PC-3 (cell line): Measurements from ENCODE around the gene DDX47. TPM values are rescaled to one million over a fixed set of nuclear protein-coding genes. Genes with fewer than 3 reads are reported as not detected.
"Not testable (repeated sequence)": the region's sequence is repeated elsewhere in the genome, so short reads cannot be mapped to it uniquely, and the experiment has no call there.

Experiments used
- ATAC-seq: fragments of 200-7000 bp; cut with Tn5 transposase; 2 replicates; pipeline ENCODE4 v1.9.1; 2020; ENCODE audit warnings: mild to moderate bottlenecking, moderate library complexity
- BruUV-seq: library from RNA; stranded (reverse); fragments of 400-500 nt; replicated peaks from 2 replicates; lab custom pipeline; 2021; lab: Mats Ljungman, UMichigan
- CTCF ChIA-PET: fragments of 300-600 bp; sonication (Branson Sonifier 250); formaldehyde crosslinking; loops from one replicate; lab custom pipeline; 2022; ENCODE audit warnings: antibody characterized with exemption; lab: Charles Lee
- POLR2A ChIA-PET: fragments of 300-600 bp; sonication (Branson Sonifier 250); formaldehyde crosslinking; loops from one replicate; lab custom pipeline; 2022; ENCODE audit warnings: antibody characterized with exemption; ENCODE audit not compliant: unreplicated experiment; lab: Charles Lee
- DNase-seq: peaks from one replicate; pipeline ENCODE4 v3.0.0-alpha.2; 2015
- H2AFZ ChIP-seq: fragments of 300-600 bp; sonication (generic); 2 replicates; pipeline ENCODE4 v1.6.0; 2016; ENCODE audit warnings: antibody characterized with exemption, low read length
- H3F3A ChIP-seq: fragments of 300-600 bp; sonication (generic); one replicate; pipeline ENCODE4 v1.6.0; 2017; ENCODE audit warnings: antibody characterized with exemption, low read length, control low read depth, mild to moderate bottlenecking; ENCODE audit not compliant: unreplicated experiment
- H3K27ac ChIP-seq: fragments of 300-600 bp; sonication (generic); 2 replicates; pipeline ENCODE4 v1.5.1; 2016; ENCODE audit warnings: mild to moderate bottlenecking, low read length
- H3K27me3 ChIP-seq: fragments of 300-600 bp; sonication (generic); 2 replicates; pipeline ENCODE4 v1.6.1; 2016; ENCODE audit warnings: low read length, mixed read lengths
- H3K36me3 ChIP-seq: fragments of 300-600 bp; sonication (generic); 2 replicates; pipeline ENCODE4 v1.6.1; 2016; ENCODE audit warnings: low read depth, mixed run types, low read length, mixed read lengths
- H3K4me1 ChIP-seq: fragments of 300-600 bp; sonication (generic); 2 replicates; pipeline ENCODE4 v1.5.1; 2016; ENCODE audit warnings: low read length; ENCODE audit not compliant: insufficient read depth
- H3K4me2 ChIP-seq: fragments of 300-600 bp; sonication (generic); 2 replicates; pipeline ENCODE4 v1.6.0; 2016; ENCODE audit warnings: low read length
- H3K4me3 ChIP-seq: fragments of 300-600 bp; sonication (generic); 2 replicates; pipeline ENCODE4 v1.5.1; 2016; ENCODE audit warnings: mild to moderate bottlenecking, low read length, mixed read lengths
- H3K79me2 ChIP-seq: fragments of 300-600 bp; sonication (generic); 2 replicates; pipeline ENCODE4 v1.6.1; 2017; ENCODE audit warnings: low read length, mixed read lengths
- H3K9ac ChIP-seq: fragments of 300-600 bp; sonication (generic); 2 replicates; pipeline ENCODE4 v1.6.0; 2016; ENCODE audit warnings: mild to moderate bottlenecking, low read length
- H3K9me2 ChIP-seq: fragments of 300-600 bp; sonication (generic); replicated peaks from 2 replicates; pipeline ENCODE4 v1.6.1; 2016; ENCODE audit warnings: mixed run types, low read length, mixed read lengths
- H3K9me3 ChIP-seq: fragments of 300-600 bp; sonication (generic); 2 replicates; pipeline ENCODE4 v1.6.1; 2016; ENCODE audit warnings: low read length, mixed read lengths
- H4K20me1 ChIP-seq: fragments of 300-600 bp; sonication (generic); 2 replicates; pipeline ENCODE4 v1.6.1; 2016; ENCODE audit warnings: low read length, mixed read lengths
- CTCF ChIP-seq: fragments of 300-600 bp; sonication (generic); conservative IDR thresholded peaks from 2 replicates; pipeline ENCODE4 v1.5.1; 2017; ENCODE audit warnings: antibody characterized with exemption, low read depth, mild to moderate bottlenecking, low read length
- EZH2 ChIP-seq: fragments of 300-600 bp; sonication (generic); IDR thresholded peaks from one replicate; pipeline ENCODE4 v1.6.1; 2017; ENCODE audit warnings: antibody characterized with exemption, mild to moderate bottlenecking, low read length; ENCODE audit not compliant: unreplicated experiment
- EZH2phosphoT487 ChIP-seq: fragments of 300-600 bp; sonication (generic); IDR thresholded peaks from 2 replicates; pipeline ENCODE4 v1.6.1; 2018; ENCODE audit warnings: mild to moderate bottlenecking, antibody characterized with exemption, low read length, borderline replicate concordance
- intact Hi-C: fragments of 100-400 bp; cut with micrococcal nuclease; formaldehyde crosslinking; loops from 2 replicates; pipeline ENCODE4 v1.9.0; 2023
- total RNA-seq: library from RNA; depleted of rRNA; stranded (reverse); fragments of >200 nt; gene quantifications from 2 replicates; pipeline ENCODE4 v1.2.3, GENCODE V29; 2014

The DDX47 gene
- total RNA-seq, 1 experiment from 2014 or later = 58.9 TPM

- DNase-seq (no peak), ATAC-seq (no peak)
- CTCF ChIA-PET = no interaction called here
- H3K27me3 ChIP-seq = no peaks in the 10 kb centered on the region
- no TSS peak for BruUV-seq
- peak overlapping the region; percentile 95 for H3K27ac ChIP-seq
- no peaks in the 10 kb centered on the region for H3K9me2 ChIP-seq
- H2AFZ ChIP-seq = no peak overlapping the region
- no peak for TF ChIP-seq EZH2
- no peak for TF ChIP-seq CTCF
- TF ChIP-seq EZH2phosphoT487 = no peak
- POLR2A ChIA-PET = no interaction called here
- H3K9ac ChIP-seq = peak overlapping the region; percentile 61
- no peaks in the 10 kb centered on the region for H3F3A ChIP-seq
- no peaks in the 10 kb centered on the region for H3K36me3 ChIP-seq
- no peaks in the 10 kb centered on the region for H3K79me2 ChIP-seq
- H3K4me3 ChIP-seq = no peak overlapping the region
- no peaks in the 10 kb centered on the region for H4K20me1 ChIP-seq
- no peaks in the 10 kb centered on the region for H3K9me3 ChIP-seq
- intact Hi-C loops = loop anchor here (10.0 kb wide), 1 partner anchor 288 kb away; no protein-coding TSS in a partner anchor
- H3K4me1 ChIP-seq = peaks cover 70% of the 10 kb centered on the region
- no peak overlapping the region for H3K4me2 ChIP-seq
These were observed 6.2 kb upstream of the DDX47 start for GRCh38 chr12:12806784-12807516.

GRCh38 chr12:12807517-12807903 lies 5.6 kb upstream of the DDX47 start:
- H4K20me1 ChIP-seq, H3K27me3 ChIP-seq, H2AFZ ChIP-seq, CTCF ChIA-PET, H3K9me3 ChIP-seq, H3K4me2 ChIP-seq, H3K4me3 ChIP-seq, POLR2A ChIA-PET, H3K36me3 ChIP-seq, H3K79me2 ChIP-seq, H3K9me2 ChIP-seq, DNase-seq, BruUV-seq, ATAC-seq, H3F3A ChIP-seq: not testable (repeated sequence)
- intact Hi-C loops = loop anchor here (10.0 kb wide), 1 partner anchor 287 kb away; no protein-coding TSS in a partner anchor
- peak overlapping the region; percentile 95 for H3K27ac ChIP-seq
- peaks cover 66% of the 10 kb centered on the region for H3K4me1 ChIP-seq
- H3K9ac ChIP-seq = peak overlapping the region; percentile 61

- Histone ChIP-seq H3F3A (no peaks in the 10 kb centered on the region), H3K9me2 (no peaks in the 10 kb centered on the region), H3K9ac (peak overlapping the region; percentile 61), H3K4me3 (peak overlapping the region; percentile 12; the same call in 1 of the 2 replicates), H4K20me1 (no peaks in the 10 kb centered on the region), H3K4me2 (peak overlapping the region; percentile 55), H3K9me3 (no peaks in the 10 kb centered on the region), H3K79me2 (peaks cover under 1% of the 10 kb centered on the region; the same call in 1 of the 2 replicates), H3K36me3 (no peaks in the 10 kb centered on the region), H3K27me3 (no peaks in the 10 kb centered on the region), H3K27ac (peak overlapping the region; percentile 95), H2AFZ (0 out of 2 replicates have a peak overlapping the region, but pooled peaks have one; percentile 8), H3K4me1 (peaks cover 59% of the 10 kb centered on the region)
- POLR2A ChIA-PET = interaction anchor here (0.5 kb wide), 1 partner anchor 421 kb away, joined by 5 read pairs; no protein-coding TSS in a partner anchor
- DNase-seq = peak; percentile 56
- no TSS peak for BruUV-seq
- no peak; the same call in 1 of the 2 replicates for ATAC-seq
- CTCF ChIA-PET = interaction anchor here (0.5 to 0.7 kb wide), 2 partner anchors 71 to 86 kb away, joined by 4 to 6 read pairs; no protein-coding TSS in a partner anchor
- TF ChIP-seq EZH2 (no peak), EZH2phosphoT487 (no peak), CTCF (no peak)
- intact Hi-C loops = loop anchor here (10.0 kb wide), 1 partner anchor 287 kb away; no protein-coding TSS in a partner anchor
These were observed 5.0 kb upstream of the DDX47 start for GRCh38 chr12:12807970-12808702.
